RKO (cell line): ENCODE data around the gene TSSK1B.
"Not testable (repeated sequence)": the region's sequence is repeated elsewhere in the genome, so short reads cannot be mapped to it uniquely, and the experiment has no call there.

Source experiments
- DNase-seq: peaks from one replicate; pipeline ENCODE4 v3.0.0-alpha.2; 2016; ENCODE audit warnings: low spot score

TSSK1B gene

DNA sequence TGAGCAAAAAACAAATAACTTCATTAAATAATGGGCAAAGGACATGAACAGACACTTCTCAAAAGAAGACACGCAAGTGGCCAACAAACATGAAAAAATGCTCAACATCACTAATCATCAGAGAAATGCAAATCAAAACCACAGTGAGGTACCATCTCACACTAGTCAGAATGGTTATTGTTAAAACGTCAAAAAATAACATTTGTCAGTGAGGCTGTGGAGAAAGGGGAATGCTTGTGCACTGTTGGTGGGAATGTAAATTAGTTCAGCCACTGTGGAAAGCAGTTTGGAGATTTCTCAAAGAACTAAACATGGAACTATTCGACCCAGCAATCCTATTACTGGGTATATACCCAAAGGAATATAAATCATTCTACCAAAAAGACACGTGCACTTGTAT, 36.8 kb downstream of the TSSK1B start:
- DNase-seq, result not testable (repeated sequence)

DNA sequence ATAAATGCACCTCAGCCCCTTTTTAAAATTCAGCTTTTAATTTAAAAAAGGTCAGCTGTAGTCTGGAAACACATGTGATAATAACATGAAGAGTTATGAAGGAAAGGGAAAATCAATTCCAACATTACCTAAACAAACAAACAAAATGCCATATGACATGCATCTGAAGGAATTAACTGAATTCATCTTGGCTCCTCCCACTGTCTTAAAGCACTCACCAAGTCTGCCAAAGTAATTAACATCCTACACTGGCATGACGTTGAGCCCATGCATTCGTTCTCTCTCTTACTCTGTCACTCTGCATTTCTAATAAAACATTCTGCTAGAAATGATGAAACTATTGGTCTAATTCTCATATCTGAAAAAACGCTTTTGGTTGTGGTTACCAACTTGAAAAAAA, 37.7 kb downstream of the TSSK1B start:
- no peak for DNase-seq

DNA sequence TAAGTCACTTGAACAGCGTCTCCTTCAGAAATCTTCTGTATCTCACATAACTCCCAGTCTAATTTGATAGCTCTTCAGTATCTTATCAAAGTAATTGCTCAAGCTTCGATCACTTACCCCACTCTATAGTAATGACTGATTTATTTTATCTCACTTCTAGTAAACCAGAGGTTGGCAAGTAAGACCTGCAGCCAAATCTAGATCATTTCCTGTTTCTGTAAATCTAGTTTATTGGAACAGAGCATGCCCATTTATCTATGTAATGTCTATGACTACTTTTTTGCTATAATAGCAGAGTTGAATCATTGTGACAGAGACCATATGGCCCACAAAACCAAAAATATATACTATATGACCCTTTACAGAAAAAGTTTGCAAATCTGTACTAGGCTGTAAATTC, 40.1 kb downstream of the TSSK1B start:
- no peak for DNase-seq

DNA sequence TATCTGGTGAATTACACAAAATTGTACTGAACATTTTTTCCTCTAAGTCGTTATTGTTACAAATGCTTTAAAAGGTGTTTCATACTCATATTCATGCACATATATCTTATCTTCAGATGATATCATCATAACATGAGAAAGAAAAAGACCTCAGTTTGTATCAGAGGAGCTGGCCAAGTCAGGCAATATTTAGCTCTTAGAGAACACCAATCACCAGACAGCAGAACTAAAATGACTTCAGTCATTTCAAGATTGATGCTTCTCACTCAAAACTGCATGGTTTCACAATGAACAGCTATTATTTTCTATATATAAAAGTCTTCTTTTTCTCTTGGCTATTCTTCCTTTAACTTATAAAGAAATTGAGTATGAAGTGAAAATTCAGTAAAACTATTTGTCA, 44.6 kb downstream of the TSSK1B start:
- DNase-seq, result no peak

DNA sequence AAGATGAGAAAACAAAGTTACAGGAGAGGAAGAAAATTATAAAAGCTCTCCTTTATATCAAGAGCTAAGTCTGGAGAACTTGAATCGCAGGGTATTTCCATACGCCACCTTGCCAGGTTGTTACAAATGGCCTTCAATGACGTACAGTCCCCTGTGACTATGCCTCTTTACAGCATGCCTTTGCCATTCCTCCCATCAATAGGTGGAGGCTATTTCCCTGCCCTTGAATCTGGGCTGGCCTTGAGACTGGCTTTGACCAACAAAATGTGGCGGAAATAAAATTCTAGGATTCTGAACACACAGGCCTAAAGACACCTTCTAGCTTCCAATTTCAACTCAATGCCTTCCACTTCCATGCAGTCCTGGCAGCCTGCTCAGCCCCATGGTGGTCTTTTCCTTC, 45.7 kb downstream of the TSSK1B start:
- no peak for DNase-seq

DNA sequence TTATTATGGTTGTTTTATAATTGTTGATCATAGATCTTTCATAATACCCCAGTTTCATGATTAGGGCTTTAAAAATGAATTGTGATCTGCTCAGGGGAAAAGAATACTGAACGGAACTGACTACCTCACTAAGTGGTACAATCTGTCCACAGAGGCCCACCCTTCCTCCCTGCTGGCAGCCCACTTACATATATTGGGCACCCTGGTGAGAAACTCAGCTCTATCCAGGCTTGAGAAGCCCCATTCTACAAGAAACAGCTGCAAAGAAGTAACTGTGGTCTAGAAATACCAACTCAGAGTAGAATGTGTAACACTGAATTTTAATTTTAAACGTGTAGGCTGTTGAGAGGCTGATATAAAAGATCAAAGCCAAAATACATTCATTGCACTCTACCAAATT, 46.9 kb downstream of the TSSK1B start:
- no peak for DNase-seq

DNA sequence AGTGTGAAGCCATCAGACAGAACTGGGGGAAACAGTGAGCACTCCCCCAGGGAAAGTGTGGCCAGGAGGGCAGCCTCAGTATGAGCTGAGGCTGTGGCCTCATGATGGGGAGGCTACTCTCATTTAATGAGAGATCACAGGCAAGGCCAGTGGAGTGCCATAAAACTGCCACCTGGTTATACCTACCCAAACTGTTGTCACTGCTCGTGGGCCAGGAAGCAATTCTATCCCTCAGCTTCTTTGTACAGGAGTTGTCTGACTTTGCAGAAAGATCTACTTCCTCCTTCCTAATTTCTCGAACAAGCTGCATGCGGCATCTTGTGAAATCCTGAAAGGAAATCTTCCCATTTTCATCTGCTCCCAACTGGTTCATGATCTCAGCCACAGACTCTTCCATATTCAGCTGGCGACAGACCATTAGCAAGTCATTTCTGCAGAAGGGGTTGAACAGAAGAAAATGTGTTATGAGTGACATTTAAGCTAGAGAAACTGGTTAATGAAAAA, 50.0 kb downstream of the TSSK1B start:
- no peak for DNase-seq

DNA sequence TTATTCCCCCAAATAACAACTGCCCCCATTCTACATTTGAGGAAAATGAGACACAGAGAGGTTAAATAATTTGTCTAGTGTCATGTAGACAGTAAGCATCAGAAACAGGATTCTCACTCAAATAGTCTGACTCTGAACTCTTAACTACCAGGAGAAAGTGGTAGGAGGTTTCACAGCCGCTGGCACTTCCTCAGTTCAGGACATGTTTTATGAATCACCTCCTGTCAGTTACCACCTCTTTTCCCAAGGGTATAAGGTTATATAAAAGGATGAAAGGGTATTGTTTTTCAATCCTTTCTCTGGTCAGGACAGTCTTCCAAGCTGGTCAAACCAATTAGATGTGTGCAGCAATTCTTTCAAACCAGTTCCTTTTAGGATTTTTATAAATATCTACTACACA, 52.1 kb downstream of the TSSK1B start:
- no peak for DNase-seq
